Measurements from ENCODE around the gene ART3.

Gene ART3

GRCh38 chr4:76074993-76075600, 588 bp downstream of the ART3 start:
- no peak for DNase-seq

- DNase-seq, result no peak
Observed at GRCh38 chr4:76078033-76078613, 3.6 kb downstream of the ART3 start.

GRCh38 chr4:76083386-76083988, 9.0 kb downstream of the ART3 start:
- DNase-seq, result no peak

GRCh38 chr4:76084542-76084941, 10.0 kb downstream of the ART3 start:
- DNase-seq, result no peak

GRCh38 chr4:76087007-76087769, 12.7 kb downstream of the ART3 start:
- DNase-seq, result peak; percentile 34

GRCh38 chr4:76088719-76089118, 14.2 kb downstream of the ART3 start:
- DNase-seq, result no peak

- no peak for DNase-seq
Observed at GRCh38 chr4:76090241-76090691, 15.8 kb downstream of the ART3 start.

GRCh38 chr4:76091052-76091451, 16.5 kb downstream of the ART3 start:
- no peak for DNase-seq

GRCh38 chr4:76095568-76095967, 21.1 kb downstream of the ART3 start:
- no peak for DNase-seq

GRCh38 chr4:76096076-76096475, 21.6 kb downstream of the ART3 start:
- no peak for DNase-seq

GRCh38 chr4:76105652-76106051, 31.1 kb downstream of the ART3 start:
- DNase-seq, result no peak

GRCh38 chr4:76106442-76106841, 31.9 kb downstream of the ART3 start:
- no peak for DNase-seq

GRCh38 chr4:76108467-76109181, 34.1 kb downstream of the ART3 start:
- no peak for DNase-seq

- DNase-seq, result no peak
Observed at GRCh38 chr4:76116821-76117220, 42.3 kb downstream of the ART3 start.

GRCh38 chr4:76117536-76117935, 43.0 kb downstream of the ART3 start:
- no peak for DNase-seq

GRCh38 chr4:76120199-76120598, 45.7 kb downstream of the ART3 start:
- DNase-seq, result no peak

GRCh38 chr4:76125816-76126215, 51.3 kb downstream of the ART3 start:
- DNase-seq, result no peak

- DNase-seq, result no peak
Observed at GRCh38 chr4:76127754-76128153, 53.2 kb downstream of the ART3 start.

- DNase-seq, result no peak
Observed at GRCh38 chr4:76141241-76141640, 66.7 kb downstream of the ART3 start.

GRCh38 chr4:76144546-76144945, 70.0 kb downstream of the ART3 start:
- DNase-seq, result no peak

- DNase-seq, result peak; percentile 6
Observed at GRCh38 chr4:76147454-76148141, 73.1 kb downstream of the ART3 start.

GRCh38 chr4:76148142-76148865, 73.8 kb downstream of the ART3 start, which contains the start of gene NUP54:
Gene NUP54, minus strand, starts transcription at chr4:76148397. Its CDS starts 23 bp downstream, at chr4:76148374.
- peak; percentile 60 for DNase-seq
